ENCODE data around the gene TNIK.

TNIK gene

GRCh38 chr3:171077261-171077660 is 382.9 kb downstream of the TNIK start:
- H3K4me3 ChIP-seq (ENCODE audit: severe bottlenecking), result no peak overlapping the region
- ATAC-seq (ENCODE audit: low read depth) (no peak), DNase-seq (ENCODE audit: low spot score) (no peak)
- no peaks in the 10 kb centered on the region for H3K36me3 ChIP-seq (ENCODE audit: low read depth)
- TF ChIP-seq CTCF (IDR thresholded peaks at IDR 0.05; ENCODE audit: poor library complexity, severe bottlenecking), result no peak
- no peak overlapping the region for H3K27ac ChIP-seq (ENCODE audit: poor library complexity, severe bottlenecking)
- no peaks in the 10 kb centered on the region for H3K9me3 ChIP-seq (ENCODE audit: severe bottlenecking)
- H3K27me3 ChIP-seq (ENCODE audit: insufficient read depth, poor library complexity, severe bottlenecking), result no peaks in the 10 kb centered on the region
- H3K4me1 ChIP-seq (ENCODE audit: insufficient read depth, poor library complexity, severe bottlenecking), result no peaks in the 10 kb centered on the region

- no peak overlapping the region for H3K27ac ChIP-seq (ENCODE audit: poor library complexity, severe bottlenecking)
- no peaks in the 10 kb centered on the region for H3K9me3 ChIP-seq (ENCODE audit: severe bottlenecking)
- no peaks in the 10 kb centered on the region for H3K36me3 ChIP-seq (ENCODE audit: low read depth)
- no peak overlapping the region for H3K4me3 ChIP-seq (ENCODE audit: severe bottlenecking)
- no peak for ATAC-seq (ENCODE audit: low read depth)
- no peak for DNase-seq (ENCODE audit: low spot score)
- no peaks in the 10 kb centered on the region for H3K27me3 ChIP-seq (ENCODE audit: insufficient read depth, poor library complexity, severe bottlenecking)
- no peak for TF ChIP-seq CTCF (IDR thresholded peaks at IDR 0.05; ENCODE audit: poor library complexity, severe bottlenecking)
- no peaks in the 10 kb centered on the region for H3K4me1 ChIP-seq (ENCODE audit: insufficient read depth, poor library complexity, severe bottlenecking)
Observed at GRCh38 chr3:171072432-171072831, 387.8 kb downstream of the TNIK start.

GRCh38 chr3:171068658-171069057 is 391.5 kb downstream of the TNIK start:
- no peaks in the 10 kb centered on the region for H3K27me3 ChIP-seq (ENCODE audit: insufficient read depth, poor library complexity, severe bottlenecking)

GRCh38 chr3:171066206-171066605 is 394.0 kb downstream of the TNIK start:
- no peak for DNase-seq (ENCODE audit: low spot score)
- Histone ChIP-seq H3K4me3 (ENCODE audit: severe bottlenecking) (no peak overlapping the region), H3K27me3 (ENCODE audit: insufficient read depth, poor library complexity, severe bottlenecking) (no peaks in the 10 kb centered on the region), H3K27ac (ENCODE audit: poor library complexity, severe bottlenecking) (no peak overlapping the region), H3K36me3 (ENCODE audit: low read depth) (no peaks in the 10 kb centered on the region), H3K9me3 (ENCODE audit: severe bottlenecking) (no peaks in the 10 kb centered on the region), H3K4me1 (ENCODE audit: insufficient read depth, poor library complexity, severe bottlenecking) (no peaks in the 10 kb centered on the region)
- no peak for TF ChIP-seq CTCF (IDR thresholded peaks at IDR 0.05; ENCODE audit: poor library complexity, severe bottlenecking)
- no peak for ATAC-seq (ENCODE audit: low read depth)

More at GRCh38 chr3:171068658-171069057, 391.5 kb downstream of the TNIK start:
- DNase-seq (ENCODE audit: low spot score) (no peak), ATAC-seq (ENCODE audit: low read depth) (no peak)
- no peak for TF ChIP-seq CTCF (IDR thresholded peaks at IDR 0.05; ENCODE audit: poor library complexity, severe bottlenecking)
- no peaks in the 10 kb centered on the region for H3K9me3 ChIP-seq (ENCODE audit: severe bottlenecking)
- H3K36me3 ChIP-seq (ENCODE audit: low read depth), result no peaks in the 10 kb centered on the region
- no peak overlapping the region for H3K4me3 ChIP-seq (ENCODE audit: severe bottlenecking)
- no peak overlapping the region for H3K27ac ChIP-seq (ENCODE audit: poor library complexity, severe bottlenecking)
- H3K4me1 ChIP-seq (ENCODE audit: insufficient read depth, poor library complexity, severe bottlenecking), result no peaks in the 10 kb centered on the region

GRCh38 chr3:171065732-171066131 is 394.5 kb downstream of the TNIK start:
- no peak for TF ChIP-seq CTCF (IDR thresholded peaks at IDR 0.05; ENCODE audit: poor library complexity, severe bottlenecking)
- DNase-seq (ENCODE audit: low spot score) (no peak), ATAC-seq (ENCODE audit: low read depth) (no peak)
- Histone ChIP-seq H3K27me3 (ENCODE audit: insufficient read depth, poor library complexity, severe bottlenecking) (no peaks in the 10 kb centered on the region), H3K27ac (ENCODE audit: poor library complexity, severe bottlenecking) (no peak overlapping the region), H3K4me1 (ENCODE audit: insufficient read depth, poor library complexity, severe bottlenecking) (no peaks in the 10 kb centered on the region), H3K9me3 (ENCODE audit: severe bottlenecking) (no peaks in the 10 kb centered on the region), H3K36me3 (ENCODE audit: low read depth) (no peaks in the 10 kb centered on the region), H3K4me3 (ENCODE audit: severe bottlenecking) (no peak overlapping the region)

Measured in RWPE2 (cell line).